Bronchial epithelial cell (primary cell): ENCODE data around the gene COPS8. TPM values are rescaled to one million over a fixed set of nuclear protein-coding genes. Genes with fewer than 3 reads are reported as not detected.
A peak's percentile ranks its signal among the peaks of the same experiment; 100 is the strongest.

Experiments
- DNase-seq: peaks from one replicate; pipeline ENCODE4 v3.0.0-alpha.2; 2010; ENCODE audit warnings: low read depth
- FAIRE-seq: peaks from 2 replicates; lab custom pipeline; 2011; peaks lifted over from hg19 to GRCh38; lab: Jason Lieb, UNC
- H3K27me3 ChIP-seq: 2 replicates; pipeline ENCODE4 v1.5.1; 2011; ENCODE audit warnings: low read length; ENCODE audit not compliant: control insufficient read depth, insufficient read depth
- H3K36me3 ChIP-seq: 2 replicates; pipeline ENCODE4 v1.5.1; 2011; ENCODE audit warnings: low read length; ENCODE audit not compliant: control insufficient read depth, insufficient read depth
- H3K4me3 ChIP-seq: 2 replicates; pipeline ENCODE4 v1.5.1; 2011; ENCODE audit warnings: mild to moderate bottlenecking, low read depth, low read length, control low read depth
- total RNA-seq: library from RNA; depleted of rRNA; stranded (reverse); fragments of >200 nt; gene quantifications from 2 replicates; pipeline ENCODE4 v1.2.1, GENCODE V29; 2014
- TF ChIP-seq, protein P1 (sequence below): IDR thresholded peaks from 2 replicates; pipeline ENCODE4 v1.5.1; 2011; ENCODE audit warnings: mild to moderate bottlenecking, moderate library complexity, low read length, control low read depth, inconsistent platforms; ENCODE audit not compliant: insufficient read depth, severe bottlenecking

Gene COPS8
- total RNA-seq, 1 donor from 2014 or later = 58.2 TPM

DNA sequence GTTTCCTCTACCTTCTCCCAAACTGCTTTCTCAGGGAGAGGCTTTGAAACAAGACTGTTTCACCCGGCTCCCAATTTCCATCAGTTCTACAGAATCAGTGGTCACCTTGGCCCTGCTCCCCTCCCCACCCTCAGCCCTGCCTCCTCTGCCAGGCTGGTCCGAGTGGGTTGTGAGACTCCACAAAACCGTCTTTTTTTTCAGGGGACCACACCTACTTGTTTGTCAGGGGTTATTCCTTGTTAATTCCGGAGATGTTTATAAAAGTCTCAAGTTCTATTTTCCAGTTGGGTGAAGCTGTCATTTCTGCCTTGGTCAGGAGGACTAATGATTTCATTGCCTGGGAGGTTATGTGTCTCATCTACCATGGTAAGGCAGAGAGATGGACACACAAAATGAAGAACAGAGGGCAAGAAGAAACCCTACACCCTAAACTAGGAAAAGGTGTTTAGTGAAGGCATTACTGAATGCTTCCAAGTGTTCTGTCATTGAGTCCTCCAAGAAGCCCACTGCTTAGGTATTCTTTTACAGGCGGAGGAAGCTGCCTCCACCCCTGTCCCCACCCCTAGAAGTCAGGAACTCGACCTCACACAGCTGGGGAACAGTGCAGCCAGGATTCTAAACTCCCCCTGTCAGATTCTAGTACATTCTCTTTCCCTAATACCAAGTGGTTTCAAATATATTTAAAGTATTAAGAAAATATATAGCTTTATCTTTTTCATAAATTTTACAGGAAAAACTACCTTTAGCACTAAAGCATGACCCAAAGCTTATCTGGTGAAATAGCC, 46.3 kb downstream of the COPS8 start:
- H3K36me3 ChIP-seq = no peaks in the 10 kb centered on the region
- no peak for DNase-seq
- no peak for FAIRE-seq
- TF ChIP-seq, protein P1, sequence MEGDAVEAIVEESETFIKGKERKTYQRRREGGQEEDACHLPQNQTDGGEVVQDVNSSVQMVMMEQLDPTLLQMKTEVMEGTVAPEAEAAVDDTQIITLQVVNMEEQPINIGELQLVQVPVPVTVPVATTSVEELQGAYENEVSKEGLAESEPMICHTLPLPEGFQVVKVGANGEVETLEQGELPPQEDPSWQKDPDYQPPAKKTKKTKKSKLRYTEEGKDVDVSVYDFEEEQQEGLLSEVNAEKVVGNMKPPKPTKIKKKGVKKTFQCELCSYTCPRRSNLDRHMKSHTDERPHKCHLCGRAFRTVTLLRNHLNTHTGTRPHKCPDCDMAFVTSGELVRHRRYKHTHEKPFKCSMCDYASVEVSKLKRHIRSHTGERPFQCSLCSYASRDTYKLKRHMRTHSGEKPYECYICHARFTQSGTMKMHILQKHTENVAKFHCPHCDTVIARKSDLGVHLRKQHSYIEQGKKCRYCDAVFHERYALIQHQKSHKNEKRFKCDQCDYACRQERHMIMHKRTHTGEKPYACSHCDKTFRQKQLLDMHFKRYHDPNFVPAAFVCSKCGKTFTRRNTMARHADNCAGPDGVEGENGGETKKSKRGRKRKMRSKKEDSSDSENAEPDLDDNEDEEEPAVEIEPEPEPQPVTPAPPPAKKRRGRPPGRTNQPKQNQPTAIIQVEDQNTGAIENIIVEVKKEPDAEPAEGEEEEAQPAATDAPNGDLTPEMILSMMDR = no peak
- no peaks in the 10 kb centered on the region for H3K27me3 ChIP-seq
- H3K4me3 ChIP-seq = no peak overlapping the region

DNA sequence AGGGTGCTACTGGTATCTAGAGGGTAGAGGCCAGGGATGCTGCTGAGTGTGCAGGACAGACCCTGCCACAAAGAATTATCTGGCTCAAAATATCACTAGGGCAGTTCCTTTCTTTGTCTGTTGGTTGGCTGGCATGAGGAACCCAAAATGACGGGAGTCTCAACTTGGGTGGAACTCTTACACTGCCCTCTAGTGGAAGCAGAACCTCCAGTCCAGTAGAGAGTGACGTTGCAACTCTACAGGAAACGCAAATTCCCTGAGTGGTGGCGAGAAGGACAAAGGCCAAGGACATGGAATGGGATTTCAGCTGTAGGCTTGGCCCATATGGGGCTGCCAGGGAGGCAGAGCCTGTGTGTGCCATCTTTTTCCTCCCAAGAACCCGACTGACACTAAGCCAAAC, 47.1 kb downstream of the COPS8 start:
- H3K36me3 ChIP-seq = no peaks in the 10 kb centered on the region
- H3K4me3 ChIP-seq = no peak overlapping the region
- no peaks in the 10 kb centered on the region for H3K27me3 ChIP-seq
- TF ChIP-seq, protein P1 = peak; percentile 37
- no peak for FAIRE-seq
- DNase-seq = no peak

DNA sequence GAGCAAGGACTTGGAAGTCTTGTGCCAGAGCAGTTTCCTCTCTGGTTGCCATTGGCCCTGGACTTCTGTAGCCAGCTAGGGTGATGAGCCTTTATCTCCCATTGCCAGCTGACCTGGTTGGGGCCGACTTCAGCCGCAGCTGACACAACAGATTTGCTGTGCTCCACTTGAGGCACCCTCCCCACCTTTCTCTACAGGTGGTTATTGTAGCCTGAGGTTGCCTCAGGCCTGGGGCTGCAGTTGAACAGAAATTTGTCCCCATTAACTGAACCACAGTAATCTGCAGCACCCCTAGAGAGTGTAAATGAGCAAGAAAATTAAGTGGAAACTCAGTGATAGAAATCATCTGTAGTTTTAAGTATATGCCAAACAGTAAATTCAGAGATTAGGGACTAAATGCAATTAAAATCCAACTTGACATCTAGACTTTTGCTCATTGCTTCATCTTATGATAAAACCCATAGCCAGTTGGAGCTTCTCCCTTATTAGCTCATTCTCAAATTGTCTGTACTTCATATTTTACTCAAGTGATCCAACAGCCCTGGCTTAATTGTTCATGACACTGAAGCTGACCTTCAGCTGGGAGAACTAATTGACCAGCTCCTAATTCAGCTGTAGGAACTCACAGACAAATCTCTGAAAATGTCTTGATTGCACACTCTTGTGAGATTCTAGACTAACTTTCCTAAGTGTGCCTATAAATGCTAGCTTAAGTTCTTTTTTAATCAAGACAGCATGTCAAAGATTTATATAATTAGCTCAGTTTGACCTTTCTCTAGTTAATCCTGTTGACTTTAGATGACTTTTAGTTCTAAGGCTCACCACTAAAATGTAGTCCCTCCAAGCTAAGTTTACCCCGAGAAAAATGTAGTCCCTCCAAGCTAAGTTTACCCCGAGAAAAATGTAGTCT, 48.9 kb downstream of the COPS8 start:
- TF ChIP-seq, protein P1 = no peak
- DNase-seq (no peak), FAIRE-seq (no peak)
- H3K27me3 ChIP-seq = no peaks in the 10 kb centered on the region
- no peaks in the 10 kb centered on the region for H3K36me3 ChIP-seq
- H3K4me3 ChIP-seq = no peak overlapping the region

DNA sequence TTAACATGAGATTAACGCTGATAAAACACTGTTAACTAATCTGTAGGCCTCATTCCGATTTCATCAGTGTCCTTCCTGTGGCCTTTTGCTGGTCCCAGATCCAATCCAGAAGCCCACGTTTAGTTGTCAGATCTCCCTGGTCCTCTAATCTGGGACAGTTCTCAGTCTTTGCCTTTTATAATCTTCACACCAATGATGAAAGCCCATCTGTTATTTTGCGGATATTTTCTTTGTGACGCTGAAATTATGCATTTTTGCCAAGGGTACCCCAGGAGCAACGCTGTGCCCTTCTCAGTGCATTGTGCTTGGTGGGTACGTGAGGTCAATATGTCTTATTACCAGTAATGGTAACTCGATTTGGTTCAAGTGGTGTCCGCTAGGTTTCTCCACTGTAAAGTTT, 51.1 kb downstream of the COPS8 start:
- Histone ChIP-seq H3K4me3 (no peak overlapping the region), H3K27me3 (no peaks in the 10 kb centered on the region), H3K36me3 (no peaks in the 10 kb centered on the region)
- DNase-seq (no peak), FAIRE-seq (no peak)
- TF ChIP-seq, protein P1 = no peak

DNA sequence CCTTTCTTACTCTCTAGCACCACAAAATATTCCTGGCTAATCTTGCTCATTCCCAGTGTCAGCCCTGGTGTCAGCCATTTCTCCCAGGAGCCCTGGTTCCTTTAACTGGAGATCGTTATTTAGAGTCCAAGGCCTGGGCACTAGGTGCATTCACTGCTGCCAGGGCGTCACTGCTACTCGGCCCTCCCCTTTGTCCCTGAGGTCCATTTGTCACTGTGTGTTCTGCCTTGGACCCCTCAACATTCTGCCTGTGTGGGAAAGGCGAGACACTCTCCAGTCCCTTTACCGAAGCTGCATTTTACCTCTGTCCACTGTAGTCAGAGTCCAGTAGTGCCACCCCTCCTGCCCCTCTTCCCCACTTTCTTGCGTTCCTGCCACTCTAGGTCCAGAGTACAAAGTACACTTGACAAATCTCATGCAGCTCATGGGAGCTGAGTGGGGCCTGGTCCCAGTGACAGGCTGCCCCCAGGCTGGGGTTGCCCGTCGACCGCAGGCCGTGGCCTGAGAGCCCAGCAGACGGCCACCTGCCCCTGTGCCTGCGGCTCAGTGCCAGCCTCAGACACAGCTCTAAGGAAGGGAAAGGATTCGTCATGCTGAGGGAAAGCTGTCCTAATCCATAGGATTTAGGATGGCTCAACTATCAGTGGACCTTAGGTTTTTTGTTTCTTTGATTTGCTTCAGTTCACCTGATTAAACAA, 52.1 kb downstream of the COPS8 start:
- H3K36me3 ChIP-seq = no peaks in the 10 kb centered on the region
- TF ChIP-seq, protein P1 = no peak
- FAIRE-seq = no peak
- DNase-seq = no peak
- no peaks in the 10 kb centered on the region for H3K27me3 ChIP-seq
- no peak overlapping the region for H3K4me3 ChIP-seq
